IPS DF 4.7 (cell line): Measurements from ENCODE around the gene SLBP.

Experiments
- DNase-seq: peaks from one replicate; pipeline ENCODE4 v3.0.0-alpha.2; 2013; ENCODE audit warnings: low spot score; ENCODE audit errors: extremely low read depth

Gene SLBP

GRCh38 chr4:1749370-1749769, 37.3 kb upstream of the SLBP start:
- no peak for DNase-seq

GRCh38 chr4:1748465-1748995, 36.4 kb upstream of the SLBP start:
- DNase-seq: no peak

- no peak for DNase-seq
Measured at GRCh38 chr4:1747603-1747967, 35.5 kb upstream of the SLBP start.

GRCh38 chr4:1746919-1747602, 34.9 kb upstream of the SLBP start:
- DNase-seq: no peak

GRCh38 chr4:1746265-1746691, 34.2 kb upstream of the SLBP start:
- no peak for DNase-seq

GRCh38 chr4:1745697-1746096, 33.6 kb upstream of the SLBP start:
- DNase-seq: no peak

GRCh38 chr4:1745165-1745564, 33.0 kb upstream of the SLBP start:
- no peak for DNase-seq

GRCh38 chr4:1744552-1744951, 32.4 kb upstream of the SLBP start:
- DNase-seq: no peak

GRCh38 chr4:1743975-1744374, 31.9 kb upstream of the SLBP start:
- no peak for DNase-seq

- no peak for DNase-seq
Measured at GRCh38 chr4:1743551-1743950, 31.4 kb upstream of the SLBP start.

GRCh38 chr4:1741208-1741607, 29.1 kb upstream of the SLBP start:
- no peak for DNase-seq

GRCh38 chr4:1740021-1740545, 28.0 kb upstream of the SLBP start:
- DNase-seq: no peak

GRCh38 chr4:1739358-1739757, 27.2 kb upstream of the SLBP start:
- DNase-seq: no peak

- DNase-seq: no peak
Measured at GRCh38 chr4:1738410-1738809, 26.3 kb upstream of the SLBP start.

- no peak for DNase-seq
Measured at GRCh38 chr4:1737666-1738065, 25.5 kb upstream of the SLBP start.

- DNase-seq: no peak
Measured at GRCh38 chr4:1736812-1737211, 24.7 kb upstream of the SLBP start.

GRCh38 chr4:1735215-1735614, 23.1 kb upstream of the SLBP start:
- DNase-seq: no peak

- DNase-seq: no peak
Measured at GRCh38 chr4:1732911-1733310, 20.8 kb upstream of the SLBP start.

- DNase-seq: no peak
Measured at GRCh38 chr4:1731180-1731579, 19.1 kb upstream of the SLBP start.

- DNase-seq: no peak
Measured at GRCh38 chr4:1730532-1731135, 18.5 kb upstream of the SLBP start.

- no peak for DNase-seq
Measured at GRCh38 chr4:1728061-1728980, 16.2 kb upstream of the SLBP start.
